HL-60 (cell line): ENCODE data around the gene PTPRN2.
"Not testable (repeated sequence)": the region's sequence is repeated elsewhere in the genome, so short reads cannot be mapped to it uniquely, and the experiment has no call there.

ENCODE experiments used
- TF ChIP-seq, protein P1 (sequence below): IDR thresholded peaks from one replicate; pipeline ENCODE4 v1.5.1; 2011; ENCODE audit warnings: low read length, control low read depth, inconsistent platforms; ENCODE audit not compliant: insufficient read depth
- TF ChIP-seq, protein P2 (sequence below): IDR thresholded peaks from 2 replicates; pipeline ENCODE4 v1.6.1; 2012; ENCODE audit warnings: low read depth; ENCODE audit not compliant: insufficient replicate concordance

DNA sequence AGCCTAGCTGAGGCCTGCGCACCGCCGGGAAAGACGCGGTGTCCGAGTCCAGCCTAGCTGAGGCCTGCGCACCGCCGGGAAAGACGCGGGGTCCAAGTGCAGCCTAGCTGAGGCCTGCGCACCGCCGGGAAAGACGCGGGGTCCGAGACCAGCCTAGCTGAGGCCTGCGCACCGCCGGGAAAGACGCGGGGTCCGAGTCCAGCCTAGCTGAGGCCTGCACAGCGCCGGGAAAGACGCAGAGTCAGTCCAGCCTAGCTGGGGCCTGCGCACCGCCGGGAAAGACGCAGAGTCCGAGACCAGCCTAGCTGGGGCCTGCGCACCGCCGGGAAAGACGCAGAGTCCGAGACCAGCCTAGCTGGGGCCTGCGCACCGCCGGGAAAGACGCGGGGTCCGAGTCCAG lies 161.9 kb downstream of the PTPRN2 start:
- TF ChIP-seq, protein P1, sequence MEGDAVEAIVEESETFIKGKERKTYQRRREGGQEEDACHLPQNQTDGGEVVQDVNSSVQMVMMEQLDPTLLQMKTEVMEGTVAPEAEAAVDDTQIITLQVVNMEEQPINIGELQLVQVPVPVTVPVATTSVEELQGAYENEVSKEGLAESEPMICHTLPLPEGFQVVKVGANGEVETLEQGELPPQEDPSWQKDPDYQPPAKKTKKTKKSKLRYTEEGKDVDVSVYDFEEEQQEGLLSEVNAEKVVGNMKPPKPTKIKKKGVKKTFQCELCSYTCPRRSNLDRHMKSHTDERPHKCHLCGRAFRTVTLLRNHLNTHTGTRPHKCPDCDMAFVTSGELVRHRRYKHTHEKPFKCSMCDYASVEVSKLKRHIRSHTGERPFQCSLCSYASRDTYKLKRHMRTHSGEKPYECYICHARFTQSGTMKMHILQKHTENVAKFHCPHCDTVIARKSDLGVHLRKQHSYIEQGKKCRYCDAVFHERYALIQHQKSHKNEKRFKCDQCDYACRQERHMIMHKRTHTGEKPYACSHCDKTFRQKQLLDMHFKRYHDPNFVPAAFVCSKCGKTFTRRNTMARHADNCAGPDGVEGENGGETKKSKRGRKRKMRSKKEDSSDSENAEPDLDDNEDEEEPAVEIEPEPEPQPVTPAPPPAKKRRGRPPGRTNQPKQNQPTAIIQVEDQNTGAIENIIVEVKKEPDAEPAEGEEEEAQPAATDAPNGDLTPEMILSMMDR, result not testable (repeated sequence)
- TF ChIP-seq, protein P2, sequence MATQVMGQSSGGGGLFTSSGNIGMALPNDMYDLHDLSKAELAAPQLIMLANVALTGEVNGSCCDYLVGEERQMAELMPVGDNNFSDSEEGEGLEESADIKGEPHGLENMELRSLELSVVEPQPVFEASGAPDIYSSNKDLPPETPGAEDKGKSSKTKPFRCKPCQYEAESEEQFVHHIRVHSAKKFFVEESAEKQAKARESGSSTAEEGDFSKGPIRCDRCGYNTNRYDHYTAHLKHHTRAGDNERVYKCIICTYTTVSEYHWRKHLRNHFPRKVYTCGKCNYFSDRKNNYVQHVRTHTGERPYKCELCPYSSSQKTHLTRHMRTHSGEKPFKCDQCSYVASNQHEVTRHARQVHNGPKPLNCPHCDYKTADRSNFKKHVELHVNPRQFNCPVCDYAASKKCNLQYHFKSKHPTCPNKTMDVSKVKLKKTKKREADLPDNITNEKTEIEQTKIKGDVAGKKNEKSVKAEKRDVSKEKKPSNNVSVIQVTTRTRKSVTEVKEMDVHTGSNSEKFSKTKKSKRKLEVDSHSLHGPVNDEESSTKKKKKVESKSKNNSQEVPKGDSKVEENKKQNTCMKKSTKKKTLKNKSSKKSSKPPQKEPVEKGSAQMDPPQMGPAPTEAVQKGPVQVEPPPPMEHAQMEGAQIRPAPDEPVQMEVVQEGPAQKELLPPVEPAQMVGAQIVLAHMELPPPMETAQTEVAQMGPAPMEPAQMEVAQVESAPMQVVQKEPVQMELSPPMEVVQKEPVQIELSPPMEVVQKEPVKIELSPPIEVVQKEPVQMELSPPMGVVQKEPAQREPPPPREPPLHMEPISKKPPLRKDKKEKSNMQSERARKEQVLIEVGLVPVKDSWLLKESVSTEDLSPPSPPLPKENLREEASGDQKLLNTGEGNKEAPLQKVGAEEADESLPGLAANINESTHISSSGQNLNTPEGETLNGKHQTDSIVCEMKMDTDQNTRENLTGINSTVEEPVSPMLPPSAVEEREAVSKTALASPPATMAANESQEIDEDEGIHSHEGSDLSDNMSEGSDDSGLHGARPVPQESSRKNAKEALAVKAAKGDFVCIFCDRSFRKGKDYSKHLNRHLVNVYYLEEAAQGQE, result not testable (repeated sequence)
